Activated T-cell treated with anti-CD3 and anti-CD28 coated beads, Interleukin-2, amount 50 U/mL, for 24 hours (primary cell): ENCODE data around the gene OR2T2.
"Not testable (repeated sequence)": the region's sequence is repeated elsewhere in the genome, so short reads cannot be mapped to it uniquely, and the experiment has no call there.

Source experiments
- DNase-seq: peaks from one replicate; pipeline ENCODE4 v3.0.0-alpha.2; 2020
- H3K27ac Mint-ChIP-seq: 2 replicates; pipeline ENCODE4 v1.8.0; 2020; ENCODE audit warnings: mild to moderate bottlenecking, mixed read lengths
- H3K27me3 Mint-ChIP-seq: 2 replicates; pipeline ENCODE4 v1.8.0; 2020; ENCODE audit warnings: mixed read lengths
- H3K36me3 Mint-ChIP-seq: 2 replicates; pipeline ENCODE4 v1.8.0; 2020; ENCODE audit warnings: low read depth, mixed read lengths
- H3K4me1 Mint-ChIP-seq: 2 replicates; pipeline ENCODE4 v1.8.0; 2020; ENCODE audit warnings: low read depth, mixed read lengths
- H3K4me3 Mint-ChIP-seq: 2 replicates; pipeline ENCODE4 v1.8.0; 2020; ENCODE audit warnings: mild to moderate bottlenecking, moderate library complexity, mixed read lengths
- H3K9me3 Mint-ChIP-seq: 2 replicates; pipeline ENCODE4 v1.8.0; 2020; ENCODE audit warnings: mixed read lengths

OR2T2 gene

GRCh38 chr1:248445399-248445798 is at the start of gene OR2T2:
Gene OR2T2 (plus strand): TSS chr1:248445637. CDS start chr1:248452798, 7,161 bp downstream.
- not testable (repeated sequence) for H3K4me3 Mint-ChIP-seq, H3K36me3 Mint-ChIP-seq, H3K27me3 Mint-ChIP-seq, H3K27ac Mint-ChIP-seq, DNase-seq, H3K4me1 Mint-ChIP-seq, H3K9me3 Mint-ChIP-seq

GRCh38 chr1:248402748-248403147 is 42.7 kb upstream of the OR2T2 start, which contains the start of gene OR2T1:
Gene OR2T1 (plus strand): TSS chr1:248403048. CDS start chr1:248406148, 3,100 bp downstream.
- Mint-ChIP-seq H3K4me3 (no peak within 1 kb of the TSS), H3K27ac (no peak within 1 kb of the TSS), H3K4me1 (peaks cover 3% of the 10 kb centered on the region)

GRCh38 chr1:248404024-248404423 is 41.4 kb upstream of the OR2T2 start:
- Mint-ChIP-seq H3K4me3 (no peak overlapping the region), H3K27me3 (no peaks in the 10 kb centered on the region), H3K36me3 (no peaks in the 10 kb centered on the region), H3K4me1 (peaks cover 3% of the 10 kb centered on the region), H3K27ac (no peak overlapping the region), H3K9me3 (peaks cover 5% of the 10 kb centered on the region)
- DNase-seq, result no peak

More at GRCh38 chr1:248402748-248403147, 42.7 kb upstream of the OR2T2 start, which contains the start of gene OR2T1:
- DNase-seq, result no peak
- no peaks in the 10 kb centered on the region for H3K36me3 Mint-ChIP-seq
- H3K27me3 Mint-ChIP-seq, result no peaks in the 10 kb centered on the region
- H3K9me3 Mint-ChIP-seq, result peaks cover 3% of the 10 kb centered on the region

- H3K27me3 Mint-ChIP-seq, result no peaks in the 10 kb centered on the region
- peaks cover 3% of the 10 kb centered on the region for H3K4me1 Mint-ChIP-seq
- peaks cover 21% of the 10 kb centered on the region for H3K9me3 Mint-ChIP-seq
- H3K27ac Mint-ChIP-seq, result no peak overlapping the region
- no peak overlapping the region for H3K4me3 Mint-ChIP-seq
- H3K36me3 Mint-ChIP-seq, result no peaks in the 10 kb centered on the region
- DNase-seq, result no peak
Observed at GRCh38 chr1:248406721-248407692, 38.4 kb upstream of the OR2T2 start.

GRCh38 chr1:248416226-248416625 is 29.2 kb upstream of the OR2T2 start:
- H3K27me3 Mint-ChIP-seq, result no peaks in the 10 kb centered on the region
- H3K36me3 Mint-ChIP-seq, result peaks cover 3% of the 10 kb centered on the region
- H3K4me3 Mint-ChIP-seq, result no peak overlapping the region
- no peak for DNase-seq
- no peak overlapping the region for H3K27ac Mint-ChIP-seq
- peaks cover 22% of the 10 kb centered on the region for H3K4me1 Mint-ChIP-seq
- peaks cover 16% of the 10 kb centered on the region for H3K9me3 Mint-ChIP-seq

GRCh38 chr1:248417854-248418253 is 27.6 kb upstream of the OR2T2 start:
- no peak for DNase-seq
- peaks cover 22% of the 10 kb centered on the region for H3K4me1 Mint-ChIP-seq
- peaks cover 18% of the 10 kb centered on the region for H3K9me3 Mint-ChIP-seq
- no peak overlapping the region for H3K4me3 Mint-ChIP-seq
- no peaks in the 10 kb centered on the region for H3K27me3 Mint-ChIP-seq
- H3K36me3 Mint-ChIP-seq, result peaks cover 3% of the 10 kb centered on the region
- H3K27ac Mint-ChIP-seq, result no peak overlapping the region

- DNase-seq, result no peak
Observed at GRCh38 chr1:248421384-248421783, 24.1 kb upstream of the OR2T2 start.

GRCh38 chr1:248427526-248428191 is 17.8 kb upstream of the OR2T2 start:
- not testable (repeated sequence) for H3K4me3 Mint-ChIP-seq, H3K27ac Mint-ChIP-seq, DNase-seq, H3K27me3 Mint-ChIP-seq, H3K36me3 Mint-ChIP-seq, H3K4me1 Mint-ChIP-seq
- H3K9me3 Mint-ChIP-seq, result peaks cover 14% of the 10 kb centered on the region

More at GRCh38 chr1:248421384-248421783, 24.1 kb upstream of the OR2T2 start:
- Mint-ChIP-seq H3K9me3 (peaks cover 31% of the 10 kb centered on the region), H3K4me1 (peaks cover 16% of the 10 kb centered on the region), H3K27me3 (no peaks in the 10 kb centered on the region), H3K4me3 (no peak overlapping the region), H3K36me3 (peaks cover 3% of the 10 kb centered on the region), H3K27ac (no peak overlapping the region)

GRCh38 chr1:248428192-248428533 is 17.3 kb upstream of the OR2T2 start:
- not testable (repeated sequence) for DNase-seq, H3K4me3 Mint-ChIP-seq, H3K27ac Mint-ChIP-seq, H3K36me3 Mint-ChIP-seq, H3K4me1 Mint-ChIP-seq, H3K9me3 Mint-ChIP-seq, H3K27me3 Mint-ChIP-seq

GRCh38 chr1:248431683-248432082 is 13.8 kb upstream of the OR2T2 start:
- not testable (repeated sequence) for H3K9me3 Mint-ChIP-seq, H3K27ac Mint-ChIP-seq, H3K4me3 Mint-ChIP-seq, DNase-seq, H3K4me1 Mint-ChIP-seq, H3K27me3 Mint-ChIP-seq, H3K36me3 Mint-ChIP-seq

GRCh38 chr1:248432201-248432600 is 13.2 kb upstream of the OR2T2 start:
- H3K27me3 Mint-ChIP-seq, H3K9me3 Mint-ChIP-seq, H3K4me3 Mint-ChIP-seq, H3K27ac Mint-ChIP-seq, DNase-seq, H3K36me3 Mint-ChIP-seq, H3K4me1 Mint-ChIP-seq: not testable (repeated sequence)

- H3K27me3 Mint-ChIP-seq, H3K4me1 Mint-ChIP-seq, H3K9me3 Mint-ChIP-seq, H3K36me3 Mint-ChIP-seq, H3K27ac Mint-ChIP-seq, DNase-seq, H3K4me3 Mint-ChIP-seq: not testable (repeated sequence)
Observed at GRCh38 chr1:248433811-248434415, 11.5 kb upstream of the OR2T2 start.

- not testable (repeated sequence) for H3K36me3 Mint-ChIP-seq, H3K27me3 Mint-ChIP-seq, H3K4me3 Mint-ChIP-seq, H3K9me3 Mint-ChIP-seq, H3K27ac Mint-ChIP-seq, DNase-seq, H3K4me1 Mint-ChIP-seq
Observed at GRCh38 chr1:248434913-248435312, 10.5 kb upstream of the OR2T2 start.

GRCh38 chr1:248436303-248436702 is 9.1 kb upstream of the OR2T2 start:
- not testable (repeated sequence) for DNase-seq, H3K36me3 Mint-ChIP-seq, H3K27ac Mint-ChIP-seq, H3K27me3 Mint-ChIP-seq, H3K4me3 Mint-ChIP-seq, H3K4me1 Mint-ChIP-seq, H3K9me3 Mint-ChIP-seq

GRCh38 chr1:248438668-248439067 is 6.8 kb upstream of the OR2T2 start:
- not testable (repeated sequence) for H3K27ac Mint-ChIP-seq, H3K27me3 Mint-ChIP-seq, H3K9me3 Mint-ChIP-seq, DNase-seq, H3K4me1 Mint-ChIP-seq, H3K36me3 Mint-ChIP-seq, H3K4me3 Mint-ChIP-seq
